ENCODE measurements around the gene ACBD5.

The ACBD5 gene

GRCh38 chr10:27145937-27146336, 94.7 kb downstream of the ACBD5 start:
- no peak for DNase-seq
